Measurements from ENCODE around the gene ADAP1.
"Not testable (repeated sequence)": the region's sequence is repeated elsewhere in the genome, so short reads cannot be mapped to it uniquely, and the experiment has no call there.

The ADAP1 gene

GRCh38 chr7:924042-924441 is 30.4 kb downstream of the ADAP1 start:
- H3K79me2 ChIP-seq (ENCODE audit: control insufficient read depth, insufficient read depth, low read length, unreplicated experiment); H3K27me3 ChIP-seq (ENCODE audit: insufficient read depth, low read length); H3K4me1 ChIP-seq (ENCODE audit: control insufficient read depth, insufficient read depth, low read length, unreplicated experiment); H2AFZ ChIP-seq (ENCODE audit: low read length, unreplicated experiment); H3K4me3 ChIP-seq (ENCODE audit: low read depth, low read length); H3K36me3 ChIP-seq (ENCODE audit: insufficient read depth, low read length); H3K27ac ChIP-seq (ENCODE audit: low read depth, low read length): not testable (repeated sequence)

- Histone ChIP-seq H3K36me3 (ENCODE audit: insufficient read depth, low read length) (no peaks in the 10 kb centered on the region), H3K27ac (ENCODE audit: low read depth, low read length) (no peak overlapping the region), H3K4me1 (ENCODE audit: control insufficient read depth, insufficient read depth, low read length, unreplicated experiment) (peaks cover 7% of the 10 kb centered on the region), H3K4me3 (ENCODE audit: low read depth, low read length) (no peak overlapping the region), H3K79me2 (ENCODE audit: control insufficient read depth, insufficient read depth, low read length, unreplicated experiment) (no peaks in the 10 kb centered on the region), H2AFZ (ENCODE audit: low read length, unreplicated experiment) (no peak overlapping the region), H3K27me3 (ENCODE audit: insufficient read depth, low read length) (no peaks in the 10 kb centered on the region)
Measured at GRCh38 chr7:923108-924041, 31.1 kb downstream of the ADAP1 start.

DNA sequence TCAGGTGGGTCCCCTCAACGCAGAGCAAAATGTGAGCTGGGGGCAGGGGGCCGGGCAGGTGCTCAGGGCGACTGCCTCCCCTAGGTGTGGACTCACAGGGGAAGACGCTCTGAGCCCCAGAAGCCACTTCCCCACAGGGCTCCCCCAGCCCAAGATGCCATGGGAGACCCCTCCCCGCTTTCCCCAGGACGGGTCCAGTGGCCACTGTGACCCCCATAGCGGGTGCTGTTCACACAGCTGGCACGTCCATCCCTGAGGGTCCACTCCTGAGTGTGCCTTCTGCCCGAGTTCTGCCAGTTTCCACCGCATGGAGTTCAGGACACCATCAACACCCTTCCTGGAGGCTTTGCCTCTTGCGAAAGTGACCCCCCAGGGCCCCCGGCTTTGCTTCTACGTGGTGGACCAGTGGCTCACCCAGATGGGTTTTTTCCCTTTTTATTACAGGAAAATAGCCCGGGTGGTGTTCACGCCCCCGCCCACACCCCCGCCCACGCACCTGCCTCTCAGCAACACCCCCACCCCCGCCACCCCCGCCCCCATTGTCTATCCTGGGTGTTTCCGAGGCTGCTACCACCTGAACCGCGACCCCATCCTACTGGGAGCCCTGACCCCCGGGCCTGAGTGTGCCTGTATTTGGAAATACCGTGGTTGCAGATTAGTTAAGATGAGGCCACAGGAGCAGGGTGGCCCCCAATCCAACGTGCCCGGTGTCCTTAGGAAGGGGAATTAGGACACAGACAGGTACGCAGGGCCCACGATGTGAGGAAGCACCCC is 32.0 kb downstream of the ADAP1 start:
- no peak overlapping the region for H2AFZ ChIP-seq (ENCODE audit: low read length, unreplicated experiment)
- no peaks in the 10 kb centered on the region for H3K27me3 ChIP-seq (ENCODE audit: insufficient read depth, low read length)
- H3K79me2 ChIP-seq (ENCODE audit: control insufficient read depth, insufficient read depth, low read length, unreplicated experiment): no peaks in the 10 kb centered on the region
- no peak overlapping the region for H3K4me3 ChIP-seq (ENCODE audit: low read depth, low read length)
- no peaks in the 10 kb centered on the region for H3K36me3 ChIP-seq (ENCODE audit: insufficient read depth, low read length)
- peaks cover 7% of the 10 kb centered on the region for H3K4me1 ChIP-seq (ENCODE audit: control insufficient read depth, insufficient read depth, low read length, unreplicated experiment)
- H3K27ac ChIP-seq (ENCODE audit: low read depth, low read length): no peak overlapping the region

- no peak overlapping the region for H3K4me3 ChIP-seq (ENCODE audit: low read depth, low read length)
- no peak overlapping the region for H3K27ac ChIP-seq (ENCODE audit: low read depth, low read length)
- no peaks in the 10 kb centered on the region for H3K27me3 ChIP-seq (ENCODE audit: insufficient read depth, low read length)
- H3K36me3 ChIP-seq (ENCODE audit: insufficient read depth, low read length): no peaks in the 10 kb centered on the region
- no peaks in the 10 kb centered on the region for H3K79me2 ChIP-seq (ENCODE audit: control insufficient read depth, insufficient read depth, low read length, unreplicated experiment)
- peaks cover 7% of the 10 kb centered on the region for H3K4me1 ChIP-seq (ENCODE audit: control insufficient read depth, insufficient read depth, low read length, unreplicated experiment)
- H2AFZ ChIP-seq (ENCODE audit: low read length, unreplicated experiment): no peak overlapping the region
Measured at GRCh38 chr7:921581-922333, 32.7 kb downstream of the ADAP1 start.

DNA sequence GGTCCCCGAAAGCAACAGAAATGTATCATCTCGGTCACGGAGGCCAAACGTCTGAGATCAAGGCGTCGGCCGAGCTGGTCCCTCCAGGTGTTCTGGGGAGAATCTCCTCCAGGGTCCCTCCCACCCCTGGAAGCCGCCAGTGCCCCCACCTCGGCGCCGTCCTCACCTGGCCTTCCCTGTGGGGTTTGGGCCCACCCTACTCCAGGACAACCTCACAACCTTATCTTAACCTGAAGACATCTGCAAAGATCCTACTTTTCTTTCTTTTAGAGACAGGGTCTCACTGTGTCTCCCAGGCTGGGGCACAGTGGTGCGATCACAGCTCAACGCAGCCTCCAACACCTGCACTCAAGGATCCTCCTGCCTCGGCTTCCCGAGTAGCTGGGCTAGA is 33.4 kb downstream of the ADAP1 start:
- Histone ChIP-seq H3K4me1 (ENCODE audit: control insufficient read depth, insufficient read depth, low read length, unreplicated experiment) (peaks cover 12% of the 10 kb centered on the region), H3K4me3 (ENCODE audit: low read depth, low read length) (no peak overlapping the region), H3K27ac (ENCODE audit: low read depth, low read length) (no peak overlapping the region)

GRCh38 chr7:920351-921070 is 34.0 kb downstream of the ADAP1 start:
- Histone ChIP-seq H3K27me3 (ENCODE audit: insufficient read depth, low read length) (no peaks in the 10 kb centered on the region), H3K4me1 (ENCODE audit: control insufficient read depth, insufficient read depth, low read length, unreplicated experiment) (peaks cover 12% of the 10 kb centered on the region), H3K27ac (ENCODE audit: low read depth, low read length) (no peak overlapping the region), H3K79me2 (ENCODE audit: control insufficient read depth, insufficient read depth, low read length, unreplicated experiment) (no peaks in the 10 kb centered on the region), H3K4me3 (ENCODE audit: low read depth, low read length) (no peak overlapping the region), H3K36me3 (ENCODE audit: insufficient read depth, low read length) (no peaks in the 10 kb centered on the region), H2AFZ (ENCODE audit: low read length, unreplicated experiment) (no peak overlapping the region)

More for the DNA sequence above, 33.4 kb downstream of the ADAP1 start:
- Histone ChIP-seq H3K79me2 (ENCODE audit: control insufficient read depth, insufficient read depth, low read length, unreplicated experiment) (no peaks in the 10 kb centered on the region), H3K36me3 (ENCODE audit: insufficient read depth, low read length) (no peaks in the 10 kb centered on the region), H2AFZ (ENCODE audit: low read length, unreplicated experiment) (no peak overlapping the region), H3K27me3 (ENCODE audit: insufficient read depth, low read length) (no peaks in the 10 kb centered on the region)

DNA sequence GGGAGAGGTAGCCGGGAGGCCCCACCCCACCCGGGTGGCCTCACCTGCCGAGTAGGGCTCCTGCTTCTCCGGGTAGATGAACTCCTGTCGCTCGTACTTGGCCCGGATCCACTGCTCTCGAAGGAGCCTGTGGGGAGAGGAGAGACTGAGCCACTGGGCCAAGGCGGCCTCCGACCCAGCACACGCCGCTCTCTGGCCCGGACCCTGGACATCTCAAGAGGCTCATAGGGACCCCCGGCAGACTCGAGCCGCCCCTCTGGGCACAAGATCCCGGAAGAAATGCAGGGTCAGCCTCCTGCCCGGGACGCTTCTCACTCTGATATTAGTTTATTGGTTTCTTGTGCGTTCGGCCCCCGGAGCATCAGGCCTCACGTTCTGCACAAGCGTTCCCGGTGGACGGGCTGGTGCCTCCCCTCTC is 34.5 kb downstream of the ADAP1 start:
- Histone ChIP-seq H3K4me1 (ENCODE audit: control insufficient read depth, insufficient read depth, low read length, unreplicated experiment) (peaks cover 12% of the 10 kb centered on the region), H3K4me3 (ENCODE audit: low read depth, low read length) (no peak overlapping the region), H3K27me3 (ENCODE audit: insufficient read depth, low read length) (no peaks in the 10 kb centered on the region), H3K36me3 (ENCODE audit: insufficient read depth, low read length) (no peaks in the 10 kb centered on the region), H2AFZ (ENCODE audit: low read length, unreplicated experiment) (no peak overlapping the region), H3K27ac (ENCODE audit: low read depth, low read length) (no peak overlapping the region), H3K79me2 (ENCODE audit: control insufficient read depth, insufficient read depth, low read length, unreplicated experiment) (no peaks in the 10 kb centered on the region)

DNA sequence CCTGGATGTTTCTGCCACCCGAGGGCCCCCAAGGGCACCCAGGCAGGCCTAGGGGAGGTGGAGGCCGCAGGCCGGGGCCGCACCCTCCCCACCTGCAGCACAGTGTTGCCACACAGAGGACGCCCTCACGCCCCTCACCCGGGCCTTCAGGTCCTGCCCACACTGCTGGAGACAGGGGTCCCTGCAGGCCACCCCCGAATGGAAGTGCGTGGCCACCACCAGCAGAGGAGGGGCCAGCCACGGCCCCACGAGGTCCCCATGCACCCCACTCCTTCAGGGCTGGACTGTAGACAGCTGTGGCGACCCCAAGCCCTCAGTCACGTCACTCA is 35.4 kb downstream of the ADAP1 start:
- Histone ChIP-seq H3K27me3 (ENCODE audit: insufficient read depth, low read length) (no peaks in the 10 kb centered on the region), H3K36me3 (ENCODE audit: insufficient read depth, low read length) (no peaks in the 10 kb centered on the region), H3K4me3 (ENCODE audit: low read depth, low read length) (no peak overlapping the region), H3K4me1 (ENCODE audit: control insufficient read depth, insufficient read depth, low read length, unreplicated experiment) (peaks cover 5% of the 10 kb centered on the region), H3K27ac (ENCODE audit: low read depth, low read length) (no peak overlapping the region), H2AFZ (ENCODE audit: low read length, unreplicated experiment) (no peak overlapping the region), H3K79me2 (ENCODE audit: control insufficient read depth, insufficient read depth, low read length, unreplicated experiment) (no peaks in the 10 kb centered on the region)

- Histone ChIP-seq H3K36me3 (ENCODE audit: insufficient read depth, low read length) (no peaks in the 10 kb centered on the region), H3K27ac (ENCODE audit: low read depth, low read length) (no peak overlapping the region), H3K4me1 (ENCODE audit: control insufficient read depth, insufficient read depth, low read length, unreplicated experiment) (peaks cover 5% of the 10 kb centered on the region), H3K4me3 (ENCODE audit: low read depth, low read length) (no peak overlapping the region), H3K79me2 (ENCODE audit: control insufficient read depth, insufficient read depth, low read length, unreplicated experiment) (no peaks in the 10 kb centered on the region), H3K27me3 (ENCODE audit: insufficient read depth, low read length) (no peaks in the 10 kb centered on the region), H2AFZ (ENCODE audit: low read length, unreplicated experiment) (no peak overlapping the region)
Measured at GRCh38 chr7:918441-919113, 35.9 kb downstream of the ADAP1 start.

GRCh38 chr7:918118-918425 is 36.4 kb downstream of the ADAP1 start:
- Histone ChIP-seq H3K27me3 (ENCODE audit: insufficient read depth, low read length) (no peaks in the 10 kb centered on the region), H3K36me3 (ENCODE audit: insufficient read depth, low read length) (no peaks in the 10 kb centered on the region), H3K4me3 (ENCODE audit: low read depth, low read length) (no peak overlapping the region), H3K27ac (ENCODE audit: low read depth, low read length) (no peak overlapping the region), H3K4me1 (ENCODE audit: control insufficient read depth, insufficient read depth, low read length, unreplicated experiment) (peaks cover 5% of the 10 kb centered on the region), H3K79me2 (ENCODE audit: control insufficient read depth, insufficient read depth, low read length, unreplicated experiment) (no peaks in the 10 kb centered on the region), H2AFZ (ENCODE audit: low read length, unreplicated experiment) (no peak overlapping the region)

All from ACC112 (cell line).